PFSK-1 (cell line): Measurements from ENCODE around the gene STX3.

ENCODE experiments used
- FOXP2 ChIP-seq: optimal IDR thresholded peaks from 2 replicates; pipeline ENCODE3; 2011; ENCODE audit warnings: borderline replicate concordance, control low read depth, inconsistent platforms; ENCODE audit not compliant: insufficient read depth; ENCODE audit errors: extremely low read length, extremely low read depth
- POLR2AphosphoS5 ChIP-seq: IDR thresholded peaks from 2 replicates; pipeline ENCODE4 v1.6.1; 2012; ENCODE audit warnings: low read depth, mild to moderate bottlenecking, control low read depth, low read length, moderate library complexity
- REST ChIP-seq, 2 experiments: IDR thresholded peaks; 2 replicates each; pipeline versions ENCODE4 v1.6.1 to v1.8.0; 2011 to 2012; ENCODE audit warnings: low read depth in 2 of 2, low read length in 2 of 2, control low read depth in 1 of 2, inconsistent platforms in 1 of 2, mild to moderate bottlenecking in 1 of 2, moderate library complexity in 1 of 2; ENCODE audit not compliant: insufficient read depth in 1 of 2
- SIN3A ChIP-seq: IDR thresholded peaks from 2 replicates; pipeline ENCODE4 v1.6.1; 2012; ENCODE audit warnings: mild to moderate bottlenecking, low read length, moderate library complexity, borderline replicate concordance; ENCODE audit not compliant: insufficient read depth
- TAF1 ChIP-seq: IDR thresholded peaks from 2 replicates; pipeline ENCODE4 v1.6.1; 2012; ENCODE audit warnings: low read length, control low read depth, borderline replicate concordance; ENCODE audit not compliant: insufficient read depth

STX3 gene

DNA sequence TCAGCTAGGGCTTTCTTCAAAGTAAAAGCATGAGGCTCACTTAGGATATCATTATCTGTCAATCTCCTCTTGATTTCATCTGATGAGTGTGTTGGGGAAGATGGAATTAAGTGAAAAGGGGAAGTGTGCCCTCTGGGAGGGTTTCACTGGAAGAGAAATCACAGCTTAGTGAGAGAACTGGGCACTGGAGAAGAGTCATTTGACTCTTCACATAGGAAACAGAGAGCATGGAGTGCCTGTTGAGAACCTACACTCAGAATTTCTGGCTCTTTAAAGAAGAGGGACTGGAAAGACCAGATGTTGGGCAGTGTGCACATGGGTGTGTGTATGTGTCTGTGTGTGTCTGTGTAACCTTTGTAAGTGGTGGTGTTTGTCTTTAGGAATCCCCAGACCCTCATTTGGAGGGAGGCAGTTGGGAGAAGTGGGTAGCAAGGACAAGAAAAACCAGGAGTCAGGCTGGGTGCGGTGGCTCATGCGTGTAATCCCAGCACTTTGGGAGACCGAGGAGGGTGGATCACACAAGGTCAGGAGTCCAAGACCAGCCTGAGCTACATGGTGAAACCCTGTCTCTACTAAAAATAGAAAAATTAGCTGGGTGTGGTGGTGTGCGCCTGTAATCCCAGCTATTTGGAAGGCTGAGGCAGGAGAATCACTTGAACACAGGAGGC is 10.0 kb downstream of the STX3 start:
- TF ChIP-seq FOXP2 (no peak), POLR2AphosphoS5 (no peak), SIN3A (no peak), TAF1 (no peak), REST (IDR thresholded peaks at IDR 0.05; ENCODE audit: insufficient read depth in 1 of 2, low read depth in 2 of 2, low read length in 2 of 2) (no peak)

- TF ChIP-seq SIN3A (no peak), FOXP2 (no peak), POLR2AphosphoS5 (no peak), REST (IDR thresholded peaks at IDR 0.05; ENCODE audit: insufficient read depth in 1 of 2, low read depth in 2 of 2, low read length in 2 of 2) (no peak), TAF1 (no peak)
These were observed 11.5 kb downstream of the STX3 start for GRCh38 chr11:59766542-59767224.

GRCh38 chr11:59767225-59767611 is 12.0 kb downstream of the STX3 start:
- TF ChIP-seq TAF1 = no peak
- no peak for TF ChIP-seq FOXP2
- TF ChIP-seq SIN3A = no peak
- no peak for TF ChIP-seq REST (IDR thresholded peaks at IDR 0.05; ENCODE audit: insufficient read depth in 1 of 2, low read depth in 2 of 2, low read length in 2 of 2)
- TF ChIP-seq POLR2AphosphoS5 = no peak

DNA sequence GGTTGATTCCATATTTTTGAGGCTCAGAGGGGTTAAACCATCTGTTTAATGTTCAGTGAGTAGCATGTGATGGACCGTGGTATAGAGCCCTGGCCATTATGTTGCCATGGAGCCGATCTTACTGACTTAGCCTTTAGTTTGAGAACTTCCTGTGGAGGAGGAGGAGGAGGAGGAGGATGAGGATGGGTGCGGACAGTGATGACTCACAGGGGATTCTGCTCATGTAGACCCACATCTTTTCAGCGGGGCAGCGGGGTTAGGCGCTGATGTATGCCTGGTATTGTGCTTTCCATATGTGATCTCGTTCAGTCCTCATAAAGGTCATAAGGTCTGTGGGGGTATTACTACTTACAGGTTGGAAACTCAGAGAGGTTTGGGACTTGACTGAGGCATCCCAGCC is 13.9 kb downstream of the STX3 start:
- no peak for TF ChIP-seq POLR2AphosphoS5
- no peak for TF ChIP-seq SIN3A
- no peak for TF ChIP-seq FOXP2
- no peak for TF ChIP-seq REST (IDR thresholded peaks at IDR 0.05; ENCODE audit: insufficient read depth in 1 of 2, low read depth in 2 of 2, low read length in 2 of 2)
- no peak for TF ChIP-seq TAF1
